ENCODE measurements around the gene HAUS5.

DNA sequence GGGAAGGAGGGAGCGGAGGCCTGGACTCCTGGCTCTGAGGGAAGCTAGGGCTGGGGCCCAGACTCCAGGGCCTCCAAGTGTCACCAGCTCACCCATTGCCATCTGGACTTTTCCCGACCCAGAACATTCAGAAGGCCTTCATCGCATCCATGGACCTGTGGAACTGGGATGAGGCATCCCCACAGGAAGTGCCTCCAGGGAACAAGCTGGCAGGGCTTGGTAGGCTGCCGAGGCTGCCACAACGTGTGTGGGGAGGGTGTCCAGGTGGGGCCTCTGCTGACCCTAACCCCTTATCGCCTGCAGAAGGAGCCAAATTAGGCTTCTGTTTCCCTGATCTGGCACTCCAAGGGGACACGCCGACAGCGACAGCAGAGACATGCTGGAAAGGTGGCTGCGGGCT, 29.8 kb downstream of the HAUS5 start:
- TF ChIP-seq, protein P1, sequence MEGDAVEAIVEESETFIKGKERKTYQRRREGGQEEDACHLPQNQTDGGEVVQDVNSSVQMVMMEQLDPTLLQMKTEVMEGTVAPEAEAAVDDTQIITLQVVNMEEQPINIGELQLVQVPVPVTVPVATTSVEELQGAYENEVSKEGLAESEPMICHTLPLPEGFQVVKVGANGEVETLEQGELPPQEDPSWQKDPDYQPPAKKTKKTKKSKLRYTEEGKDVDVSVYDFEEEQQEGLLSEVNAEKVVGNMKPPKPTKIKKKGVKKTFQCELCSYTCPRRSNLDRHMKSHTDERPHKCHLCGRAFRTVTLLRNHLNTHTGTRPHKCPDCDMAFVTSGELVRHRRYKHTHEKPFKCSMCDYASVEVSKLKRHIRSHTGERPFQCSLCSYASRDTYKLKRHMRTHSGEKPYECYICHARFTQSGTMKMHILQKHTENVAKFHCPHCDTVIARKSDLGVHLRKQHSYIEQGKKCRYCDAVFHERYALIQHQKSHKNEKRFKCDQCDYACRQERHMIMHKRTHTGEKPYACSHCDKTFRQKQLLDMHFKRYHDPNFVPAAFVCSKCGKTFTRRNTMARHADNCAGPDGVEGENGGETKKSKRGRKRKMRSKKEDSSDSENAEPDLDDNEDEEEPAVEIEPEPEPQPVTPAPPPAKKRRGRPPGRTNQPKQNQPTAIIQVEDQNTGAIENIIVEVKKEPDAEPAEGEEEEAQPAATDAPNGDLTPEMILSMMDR (IDR thresholded peaks at IDR 0.05 in 2 of 3, conservative IDR thresholded peaks at IDR 0.05 in 1 of 3; ENCODE audit: control insufficient read depth in 2 of 3, extremely low read depth in 1 of 3, insufficient read depth in 1 of 3, low read depth in 3 of 3, low read length in 3 of 3), result no peak
- TF ChIP-seq CREB1 (IDR thresholded peaks at IDR 0.05; ENCODE audit: low read depth) (no peak), MXI1 (IDR thresholded peaks at IDR 0.05; ENCODE audit: low read depth, low read length) (no peak), SMAD1 (IDR thresholded peaks at IDR 0.05; ENCODE audit: low read depth, partially characterized antibody) (no peak), YY1 (IDR thresholded peaks at IDR 0.05; ENCODE audit: low read depth, low read length) (no peak), MYC (IDR thresholded peaks at IDR 0.05; ENCODE audit: insufficient read depth, insufficient read length, insufficient replicate concordance, low read length, severe bottlenecking) (no peak), RAD51 (IDR thresholded peaks at IDR 0.05) (no peak), PAX5 (IDR thresholded peaks at IDR 0.05; ENCODE audit: borderline replicate concordance, low read depth, low read length) (no peak), NRF1 (conservative IDR thresholded peaks at IDR 0.05; ENCODE audit: low read depth, low read length) (no peak)
- TF ChIP-seq, protein P2, sequence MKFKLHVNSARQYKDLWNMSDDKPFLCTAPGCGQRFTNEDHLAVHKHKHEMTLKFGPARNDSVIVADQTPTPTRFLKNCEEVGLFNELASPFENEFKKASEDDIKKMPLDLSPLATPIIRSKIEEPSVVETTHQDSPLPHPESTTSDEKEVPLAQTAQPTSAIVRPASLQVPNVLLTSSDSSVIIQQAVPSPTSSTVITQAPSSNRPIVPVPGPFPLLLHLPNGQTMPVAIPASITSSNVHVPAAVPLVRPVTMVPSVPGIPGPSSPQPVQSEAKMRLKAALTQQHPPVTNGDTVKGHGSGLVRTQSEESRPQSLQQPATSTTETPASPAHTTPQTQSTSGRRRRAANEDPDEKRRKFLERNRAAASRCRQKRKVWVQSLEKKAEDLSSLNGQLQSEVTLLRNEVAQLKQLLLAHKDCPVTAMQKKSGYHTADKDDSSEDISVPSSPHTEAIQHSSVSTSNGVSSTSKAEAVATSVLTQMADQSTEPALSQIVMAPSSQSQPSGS (IDR thresholded peaks at IDR 0.05; ENCODE audit: low read length), result no peak
